ENCODE results near the gene ANAPC4.

DNA sequence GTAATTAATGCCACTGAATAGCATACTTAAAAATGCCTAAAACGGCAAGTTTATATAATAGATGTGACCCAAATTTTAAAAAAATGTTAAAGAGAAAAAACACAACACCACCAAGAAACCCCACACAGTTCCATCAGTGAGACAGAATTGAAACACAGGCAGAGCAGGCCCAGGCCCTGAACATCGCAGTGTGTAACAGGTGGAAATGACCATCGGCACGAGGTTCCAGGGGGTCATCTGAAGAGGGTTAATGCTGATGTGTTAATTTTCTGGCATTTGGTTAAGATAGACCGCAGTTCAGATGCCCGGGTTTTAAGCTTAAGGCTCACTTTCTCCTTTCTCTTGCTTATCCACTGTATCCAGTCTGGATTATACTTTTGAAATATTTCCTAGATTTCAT is 66.8 kb downstream of the ANAPC4 start:
- TF ChIP-seq POLR2A (IDR thresholded peaks at IDR 0.05; ENCODE audit: low read length), result no peak
- TF ChIP-seq GATA1 (IDR thresholded peaks at IDR 0.05; ENCODE audit: low read depth, low read length), result no peak
